ENCODE results near the gene MSI2.

MSI2 gene

GRCh38 chr17:57370619-57371018, 114.3 kb downstream of the MSI2 start:
- intact Hi-C loops (cut with DNase I) = no loop called here
- no peak for DNase-seq

- no peak for DNase-seq
- intact Hi-C loops (cut with DNase I) = no loop called here
Measured at GRCh38 chr17:57372156-57372555, 115.8 kb downstream of the MSI2 start.

DNA sequence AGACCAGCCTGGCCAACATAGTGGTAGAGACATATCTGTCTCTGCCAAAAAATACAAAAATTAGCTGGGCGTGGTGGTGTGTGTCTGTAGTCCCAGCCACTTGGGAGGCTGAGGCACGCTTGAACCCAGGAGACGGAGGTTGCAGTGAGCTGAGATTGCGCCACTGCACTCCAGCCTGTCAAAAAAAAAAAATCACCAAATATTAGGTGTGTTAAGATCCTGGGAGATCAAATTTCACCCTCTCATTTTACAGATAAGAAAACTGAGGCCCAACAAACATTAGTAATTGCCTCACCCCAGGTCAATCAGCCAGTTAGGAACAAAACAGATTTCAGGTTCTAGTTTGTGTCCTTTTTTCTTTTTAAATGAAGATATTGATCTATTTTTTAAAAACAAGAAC, 116.7 kb downstream of the MSI2 start:
- intact Hi-C loops (cut with DNase I) = no loop called here
- no peak for DNase-seq

GRCh38 chr17:57373756-57374155, 117.4 kb downstream of the MSI2 start:
- DNase-seq = no peak
- intact Hi-C loops (cut with DNase I) = no loop called here

DNA sequence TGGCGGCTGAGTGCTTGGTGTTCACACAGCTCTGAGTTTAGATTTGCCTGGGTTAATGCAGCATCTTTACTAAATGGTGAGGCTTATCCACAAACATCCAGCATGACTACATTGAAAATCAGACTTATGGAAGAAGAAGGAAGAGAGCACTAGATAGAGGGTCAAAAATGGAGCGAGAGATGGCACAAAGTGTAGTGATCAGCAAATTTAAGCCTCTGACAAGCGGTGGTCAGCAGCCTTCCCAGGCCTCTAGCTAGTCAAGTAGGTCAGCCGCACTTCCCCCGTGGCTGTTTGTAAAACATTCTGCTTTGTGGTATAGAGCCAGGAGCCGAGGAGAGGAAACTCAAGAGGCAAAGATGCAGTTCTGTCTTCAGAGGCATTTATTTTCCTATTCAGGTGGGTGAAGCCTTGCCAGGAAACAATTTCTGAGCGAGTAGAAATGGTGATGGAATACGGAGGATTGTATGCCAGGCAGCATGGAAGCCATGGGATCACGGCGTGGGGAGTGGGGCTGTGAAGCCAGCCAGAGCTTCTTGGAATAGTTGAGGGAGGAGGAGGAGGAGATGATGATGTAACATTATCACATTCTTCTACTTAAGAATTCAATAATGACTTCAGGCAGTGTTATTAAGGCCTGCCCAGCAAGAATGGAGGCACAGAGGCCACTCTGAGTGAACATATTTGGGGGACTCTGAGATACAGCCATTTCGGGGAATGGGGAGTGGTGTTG, 118.9 kb downstream of the MSI2 start:
- intact Hi-C loops (cut with DNase I) = no loop called here
- peak in 26 of 42 donors; percentile 19 to 62 (median 40) for DNase-seq

- intact Hi-C loops (cut with DNase I) = no loop called here
- DNase-seq = peak in 7 of 42 donors; percentile 13 to 42 (median 20)
Measured at GRCh38 chr17:57375770-57376225, 119.5 kb downstream of the MSI2 start.

GRCh38 chr17:57377094-57377493, 120.8 kb downstream of the MSI2 start:
- DNase-seq = no peak
- intact Hi-C loops (cut with DNase I) = no loop called here

GRCh38 chr17:57379237-57379894, 123.0 kb downstream of the MSI2 start:
- intact Hi-C loops (cut with DNase I) = no loop called here
- no peak for DNase-seq

DNA sequence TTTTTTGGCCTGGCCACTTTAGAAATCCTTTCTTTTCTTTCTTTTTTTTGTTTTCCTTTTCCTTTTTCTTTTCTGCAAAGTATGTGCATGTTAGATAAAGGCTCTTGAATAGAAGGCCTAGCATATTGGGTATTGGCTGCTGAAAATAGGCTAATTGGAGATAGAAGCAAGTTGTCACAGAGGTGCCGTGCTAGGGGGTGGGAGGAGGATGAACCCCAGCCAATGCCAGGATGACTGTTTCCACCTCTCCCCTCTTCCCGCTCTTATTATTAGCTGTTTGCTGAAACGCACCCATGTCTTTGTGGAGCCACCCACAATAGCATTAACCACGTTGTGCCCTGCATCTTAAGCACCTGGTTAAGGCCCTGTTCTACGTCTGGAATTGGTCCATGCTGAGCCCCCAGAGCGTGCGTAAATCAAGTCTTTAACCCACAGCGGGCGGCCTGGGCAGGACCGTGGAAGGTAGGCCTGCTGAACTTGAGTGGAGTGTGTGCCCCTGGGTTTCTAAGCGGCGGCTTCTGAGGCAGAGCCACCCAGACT, 123.6 kb downstream of the MSI2 start:
- DNase-seq = peak in 21 of 42 donors; percentile 14 to 70 (median 41)
- intact Hi-C loops (cut with DNase I) = no loop called here

DNA sequence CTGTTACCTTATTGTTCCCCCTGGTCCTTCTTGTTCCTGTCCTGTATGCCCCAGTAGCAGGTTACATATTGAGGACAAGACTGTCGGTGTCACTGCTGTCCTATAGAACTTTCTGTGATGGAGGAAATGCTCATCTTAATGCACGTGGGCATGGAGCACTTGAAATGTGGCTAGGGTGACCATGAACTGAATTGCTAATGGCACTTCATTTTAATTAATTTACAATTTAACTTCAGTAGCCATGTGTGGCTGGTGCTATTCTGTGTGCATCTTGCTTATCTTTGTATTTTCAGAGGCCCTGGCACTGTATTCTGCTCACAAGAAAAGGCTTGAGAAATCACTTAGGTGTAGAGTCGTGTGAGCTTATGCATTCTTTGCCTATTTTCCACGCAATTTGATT, 125.2 kb downstream of the MSI2 start:
- intact Hi-C loops (cut with DNase I) = no loop called here
- no peak for DNase-seq

GRCh38 chr17:57384219-57384618, 127.9 kb downstream of the MSI2 start:
- intact Hi-C loops (cut with DNase I) = no loop called here
- no peak for DNase-seq

- intact Hi-C loops (cut with DNase I) = no loop called here
- no peak for DNase-seq
Measured at GRCh38 chr17:57385975-57386374, 129.7 kb downstream of the MSI2 start.

DNA sequence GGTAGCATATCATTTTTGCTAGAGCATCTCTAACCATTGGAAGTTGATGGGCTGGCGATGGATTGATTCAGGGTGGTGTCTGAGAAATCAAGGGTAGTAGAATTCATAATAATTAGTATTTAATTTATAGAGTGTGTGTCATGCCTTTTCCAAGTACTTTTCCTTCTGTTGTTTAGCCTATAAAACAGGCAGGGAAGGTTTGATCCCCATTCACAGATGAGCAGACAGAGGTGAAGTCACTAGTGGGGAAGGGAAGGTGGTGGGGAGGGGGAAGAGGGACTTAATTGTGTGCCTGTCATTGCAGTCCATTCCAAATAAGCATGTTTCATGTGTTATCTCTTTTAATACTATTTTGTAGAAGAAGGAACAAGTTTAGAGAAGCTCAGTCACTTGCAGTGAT, 131.3 kb downstream of the MSI2 start:
- DNase-seq = no peak
- intact Hi-C loops (cut with DNase I) = no loop called here

- intact Hi-C loops (cut with DNase I) = no loop called here
Measured at GRCh38 chr17:57388131-57388725, 131.9 kb downstream of the MSI2 start.

DNA sequence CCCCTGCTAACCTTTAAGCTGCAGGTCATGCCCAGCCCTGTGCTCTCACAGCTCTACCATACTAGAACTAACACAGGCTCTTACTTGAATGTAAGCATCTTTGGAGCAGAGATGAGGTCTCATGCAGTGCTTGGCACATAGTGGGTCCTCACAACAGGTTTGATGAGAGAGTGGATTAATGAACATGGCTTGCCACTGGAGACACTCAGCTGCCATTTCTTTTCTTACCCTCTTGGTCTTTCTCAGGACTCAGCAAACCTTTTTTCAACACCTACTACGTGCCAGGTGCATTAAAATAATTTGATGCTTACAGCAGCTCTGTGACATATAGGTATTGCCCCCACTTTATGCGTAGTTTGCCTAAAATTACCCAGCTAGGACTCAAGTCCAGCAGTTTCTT, 133.2 kb downstream of the MSI2 start:
- intact Hi-C loops (cut with DNase I) = no loop called here
- no peak for DNase-seq

More at GRCh38 chr17:57388131-57388725, 131.9 kb downstream of the MSI2 start:
- DNase-seq = no peak

DNA sequence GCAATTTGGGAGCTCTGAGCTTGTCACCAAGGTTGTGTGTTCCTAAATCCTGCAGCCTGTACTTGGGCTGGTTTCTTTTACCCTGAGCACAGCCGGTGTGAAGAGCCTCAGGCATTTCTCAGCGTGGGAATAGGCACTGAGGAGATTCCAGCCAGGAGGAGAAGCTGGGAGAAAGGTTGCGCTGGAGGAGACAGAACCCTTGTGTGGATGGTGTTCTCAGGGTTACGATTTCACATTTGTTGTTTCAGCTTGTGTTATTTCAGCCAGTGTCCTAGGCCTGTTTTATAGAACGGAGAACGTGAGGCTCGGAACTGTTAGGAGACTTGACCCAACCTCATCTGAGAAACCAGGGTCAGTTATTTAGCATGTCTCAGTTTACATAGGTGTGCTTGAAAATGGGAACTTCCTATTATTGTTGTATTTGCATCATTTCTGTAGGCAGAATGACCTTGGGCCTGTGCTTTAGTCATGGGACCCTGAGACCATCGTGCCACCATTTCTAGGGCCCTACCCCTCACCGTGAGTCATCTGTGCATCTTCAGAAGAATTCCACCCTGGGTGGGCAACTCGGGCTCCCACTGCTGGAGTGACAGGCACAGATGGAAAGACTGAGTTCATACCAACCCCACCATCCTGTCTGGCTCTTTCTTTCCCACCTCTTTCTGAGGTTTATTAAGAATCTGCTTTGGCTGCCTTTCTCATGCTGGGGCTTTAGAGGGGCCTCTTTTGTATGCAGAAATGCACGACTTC, 134.9 kb downstream of the MSI2 start:
- no peak for DNase-seq
- intact Hi-C loops (cut with DNase I) = no loop called here

DNA sequence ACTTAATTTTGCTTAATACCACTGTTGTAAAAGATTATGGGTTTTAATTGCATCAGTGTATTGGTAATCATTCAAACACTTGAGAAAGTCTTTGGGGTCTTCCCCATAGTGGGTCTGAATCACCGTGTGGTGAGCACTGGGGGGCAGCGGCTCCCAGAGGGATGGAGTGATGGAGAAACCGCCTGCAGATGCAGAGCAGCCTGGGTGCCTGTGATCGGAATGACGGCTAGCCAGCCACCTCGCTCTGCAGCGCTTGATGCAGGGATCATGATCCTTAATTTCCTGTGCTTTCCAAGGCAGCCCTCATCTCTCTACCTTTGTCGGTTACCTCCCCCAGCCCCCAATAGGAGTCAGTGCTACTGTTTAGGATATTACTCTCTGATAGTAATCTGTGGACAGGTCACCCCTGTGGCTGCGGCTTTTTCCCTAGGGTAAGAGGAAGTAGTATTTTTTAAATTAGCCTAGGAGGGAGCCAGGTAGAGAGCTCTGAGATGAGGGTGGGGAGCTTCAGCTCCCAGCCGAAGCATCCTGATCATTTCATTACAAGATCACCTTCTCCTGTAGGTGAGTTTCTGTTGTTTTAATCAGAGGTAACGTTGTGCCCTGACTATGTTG, 135.6 kb downstream of the MSI2 start:
- intact Hi-C loops (cut with DNase I) = no loop called here
- DNase-seq = no peak

DNA sequence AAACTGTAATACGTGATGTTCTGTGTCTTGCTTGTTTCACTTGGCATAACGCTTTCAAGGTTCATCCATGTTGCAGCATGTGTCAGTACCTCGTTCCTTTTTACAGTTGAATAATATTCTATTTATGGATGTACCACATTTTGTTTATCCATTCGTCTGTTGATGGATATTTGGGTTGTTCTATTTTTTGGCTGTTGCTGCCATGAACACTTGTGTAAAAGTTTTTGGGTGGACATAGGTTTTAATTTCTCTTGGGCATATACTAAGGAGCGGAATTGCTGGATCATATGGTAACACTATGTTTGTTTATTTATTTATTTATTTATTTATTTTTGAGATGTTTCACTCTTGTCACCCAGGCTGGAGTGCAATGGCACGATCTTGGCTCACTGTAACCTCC, 137.0 kb downstream of the MSI2 start:
- intact Hi-C loops (cut with DNase I) = no loop called here
- DNase-seq = no peak

- DNase-seq = no peak
- intact Hi-C loops (cut with DNase I) = no loop called here
Measured at GRCh38 chr17:57394375-57394774, 138.1 kb downstream of the MSI2 start.
